Activated naive CD4-positive, alpha-beta T cell (primary cell): ENCODE measurements around the gene CDC27.
"Not testable (repeated sequence)": the region's sequence is repeated elsewhere in the genome, so short reads cannot be mapped to it uniquely, and the experiment has no call there.

Experiments used
- DNase-seq, 4 experiments: peaks; one replicate each; lab custom pipeline; 2025; lab: John Stamatoyannopoulos, UW

Gene CDC27

DNA sequence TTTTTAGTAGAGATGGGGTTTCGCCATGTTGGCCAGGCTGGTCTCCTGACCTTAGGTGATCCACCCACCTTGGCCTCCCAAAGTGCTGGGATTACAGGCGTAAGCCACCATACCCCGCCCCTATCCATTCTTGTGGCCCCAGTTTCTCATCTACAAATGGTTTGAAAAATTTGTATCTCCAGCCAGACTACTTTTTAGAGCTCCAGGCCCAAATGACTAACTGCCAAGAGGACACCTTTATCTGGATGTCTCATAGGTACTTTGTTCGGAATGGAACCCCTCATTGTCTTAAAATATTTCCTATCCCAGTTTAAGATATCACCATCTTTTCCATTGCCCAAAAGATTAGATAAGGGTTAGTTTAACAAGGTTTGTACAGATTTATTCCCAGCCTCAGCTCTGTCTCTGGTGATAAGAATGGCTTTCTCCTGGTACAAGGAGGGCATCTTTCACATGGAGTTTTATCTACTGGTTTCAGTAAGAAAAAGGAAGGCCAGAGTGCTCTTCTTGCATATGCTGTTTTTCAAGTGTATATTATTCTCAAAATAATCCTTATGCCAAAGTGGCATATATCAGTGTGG is 4.9 kb upstream of the CDC27 start:
- no peak for DNase-seq

DNA sequence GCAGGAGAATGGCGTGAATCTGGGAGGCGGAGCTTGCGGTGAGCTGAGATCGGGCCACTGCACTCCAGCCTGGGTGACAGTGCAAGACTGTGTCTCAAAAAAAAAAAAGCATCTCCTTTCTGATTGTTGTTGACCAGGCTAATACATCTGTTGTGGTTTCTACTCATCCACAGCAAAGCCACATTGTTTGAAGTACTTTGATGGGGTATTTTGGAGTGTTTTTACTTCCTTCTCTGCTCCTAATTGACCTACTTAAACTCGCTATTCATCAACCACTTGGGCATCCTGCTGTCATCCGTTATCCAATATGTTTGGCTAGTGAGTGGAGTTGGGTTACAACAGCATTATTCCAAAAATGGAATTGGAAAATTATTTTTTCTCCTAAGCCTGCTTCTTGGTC is 3.5 kb upstream of the CDC27 start:
- no peak for DNase-seq

DNA sequence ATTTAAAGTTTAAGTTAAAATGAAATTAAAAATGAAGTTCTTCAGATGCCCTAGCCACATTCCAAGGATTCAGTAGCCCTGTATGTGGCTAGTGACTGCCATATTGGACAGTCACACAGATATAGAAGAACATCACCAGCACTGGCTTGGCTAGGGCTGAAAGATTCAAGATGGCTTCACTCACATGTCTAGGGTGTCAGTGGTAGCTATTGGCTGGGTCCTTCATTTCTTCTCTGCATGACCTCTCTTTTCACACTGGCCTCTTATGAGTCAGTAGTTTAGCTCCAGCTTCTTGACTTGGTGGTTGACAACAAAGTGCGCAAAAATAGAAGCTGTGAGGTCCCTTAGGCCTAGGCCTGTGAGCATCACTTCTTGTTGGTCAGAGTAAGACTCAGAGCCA is 1.7 kb upstream of the CDC27 start:
- no peak for DNase-seq

DNA sequence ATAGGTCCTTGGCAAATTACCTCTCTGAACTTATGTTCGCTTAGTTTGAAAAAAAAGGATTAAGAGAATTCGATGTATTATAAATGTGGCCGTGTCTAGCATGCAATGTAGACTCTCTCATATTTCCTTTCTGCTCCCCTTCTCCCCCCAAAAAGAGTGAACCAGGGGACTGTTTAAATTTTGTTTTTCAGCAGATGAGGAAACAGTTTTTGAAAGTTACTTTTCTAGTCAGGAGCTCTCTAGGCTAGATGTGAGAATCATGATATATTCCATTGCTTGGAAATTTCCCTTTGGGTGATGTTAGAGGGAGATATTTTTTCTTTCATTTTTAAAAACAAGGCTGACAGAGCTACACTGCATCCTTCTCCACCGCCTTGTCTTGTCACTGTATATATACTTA is 1.1 kb upstream of the CDC27 start:
- DNase-seq = no peak

DNA sequence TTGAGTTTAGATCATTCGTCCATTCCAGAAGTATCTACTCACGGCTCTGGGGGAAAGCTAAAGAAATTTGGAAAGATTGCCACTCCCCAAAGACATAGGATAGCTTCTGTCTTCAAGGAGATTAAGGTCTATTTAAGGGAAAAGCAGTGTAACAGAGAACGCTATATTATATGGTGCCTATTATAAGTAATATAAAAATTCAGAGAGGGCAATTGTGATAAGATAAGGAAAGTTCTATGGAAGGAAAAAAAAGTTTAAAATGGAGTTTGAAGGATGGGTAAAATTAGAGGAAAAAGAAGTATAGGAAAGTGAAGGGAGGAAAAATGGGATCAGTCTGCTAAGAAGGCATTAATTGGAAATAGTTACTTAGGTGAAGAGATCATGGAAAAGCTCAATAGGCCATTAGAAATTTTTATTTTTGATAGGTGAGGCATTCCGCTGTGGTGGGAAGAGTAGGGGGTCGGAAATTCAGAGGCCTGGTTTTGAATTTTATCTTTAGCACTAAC is 690 bp upstream of the CDC27 start:
- DNase-seq = no peak

DNA sequence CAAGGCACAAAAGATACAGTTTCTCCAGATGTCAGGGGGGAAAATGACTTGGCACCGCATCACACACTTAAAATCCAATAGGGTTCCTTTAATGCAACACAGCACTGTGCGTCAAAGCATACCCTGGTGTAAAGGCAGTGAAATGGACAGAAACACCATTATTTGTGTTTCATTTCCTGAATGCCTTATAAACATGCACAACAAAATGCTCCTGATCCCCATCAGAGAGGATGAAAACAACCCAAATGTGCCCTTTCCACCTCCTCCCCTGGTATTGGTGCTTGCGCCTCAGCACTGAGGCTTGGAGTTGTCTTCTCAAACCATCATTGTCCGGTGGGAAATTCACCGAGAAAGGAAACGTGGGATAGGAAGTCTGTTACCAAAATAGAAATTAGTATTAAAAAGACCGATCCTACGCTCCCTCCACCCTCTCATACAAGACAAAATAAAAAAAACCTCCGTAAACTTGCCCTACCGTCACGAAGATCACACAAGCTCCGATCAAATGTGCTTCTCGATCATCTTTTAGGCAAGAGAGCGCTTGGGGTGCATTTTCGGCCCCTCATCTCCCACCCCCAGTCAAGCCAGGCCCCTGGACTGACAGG is 722 bp downstream of the CDC27 start:
- DNase-seq = no peak

DNA sequence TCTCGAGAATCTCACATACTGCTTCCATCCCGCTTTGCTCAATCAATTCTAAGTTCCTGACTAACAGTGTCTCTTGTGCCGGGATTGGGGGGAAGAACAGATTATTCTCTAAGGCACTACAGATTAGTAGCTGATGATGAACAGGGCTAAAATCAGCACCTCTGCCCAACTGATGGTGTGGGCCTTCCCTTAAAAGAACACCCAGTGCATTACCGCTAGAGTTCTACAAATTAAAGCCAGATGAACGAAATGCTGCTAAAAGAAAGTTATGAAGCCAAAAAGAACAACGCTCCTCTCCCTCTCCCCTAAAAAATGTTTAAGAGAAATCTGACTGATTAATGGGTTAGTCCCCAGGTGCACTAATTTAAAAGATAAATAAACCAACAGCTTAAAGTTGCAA is 4.4 kb downstream of the CDC27 start:
- no peak for DNase-seq

DNA sequence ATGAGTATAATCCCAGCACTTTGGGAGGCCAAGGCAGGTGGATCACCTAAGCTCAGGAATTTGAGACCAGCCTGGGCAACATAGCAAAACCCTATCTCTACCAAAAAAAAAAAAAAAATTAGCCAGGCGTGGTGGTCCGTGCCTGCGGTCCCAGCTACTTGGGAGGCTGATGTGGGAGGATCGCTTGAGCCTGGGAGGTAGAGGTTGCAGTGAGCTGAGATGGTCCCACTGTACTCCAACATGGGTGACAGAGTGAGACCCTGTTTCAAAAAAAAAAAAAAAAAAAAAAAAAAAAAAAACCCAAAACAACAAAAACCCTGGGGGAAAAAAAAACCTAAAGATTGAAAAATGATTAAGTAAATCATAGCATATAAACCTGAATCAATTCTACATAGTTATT is 8.1 kb downstream of the CDC27 start:
- DNase-seq = not testable (repeated sequence)

DNA sequence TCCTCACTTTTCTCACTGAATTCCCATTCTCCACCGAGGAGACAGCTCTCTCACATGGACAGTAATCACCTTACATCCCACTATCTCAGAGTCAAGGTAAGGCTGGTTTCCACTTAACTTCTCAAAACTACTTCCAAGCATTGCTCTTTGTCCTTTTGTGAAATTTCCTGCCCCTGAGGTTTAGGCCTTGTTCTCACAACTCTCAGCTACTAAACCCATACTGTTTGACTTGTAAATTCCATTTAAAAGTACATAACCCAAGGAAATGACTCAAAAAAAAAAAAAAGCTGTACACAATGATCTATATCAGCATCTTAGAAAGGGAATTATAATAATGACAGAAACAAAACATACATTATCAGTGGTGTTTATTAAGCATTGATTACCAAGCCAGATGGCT is 8.8 kb downstream of the CDC27 start:
- no peak for DNase-seq

DNA sequence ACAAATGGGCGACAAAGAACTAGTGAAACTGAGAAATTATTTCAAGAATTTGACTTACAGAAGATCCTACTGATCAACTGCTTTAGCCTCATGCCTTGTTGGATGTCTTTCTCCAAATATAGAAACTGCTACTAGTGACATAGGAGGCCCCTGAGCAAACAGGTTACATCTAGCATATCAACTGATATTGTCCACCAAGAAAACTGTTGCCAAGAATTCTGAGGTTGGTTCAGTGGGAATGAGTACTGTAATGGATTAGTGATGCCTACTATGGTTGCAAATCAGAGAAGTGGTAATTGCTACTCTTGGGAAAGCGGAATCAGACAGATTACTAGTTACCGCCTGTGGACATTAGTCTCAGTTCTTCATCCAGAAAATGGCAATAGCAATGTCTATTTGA is 10.0 kb downstream of the CDC27 start:
- no peak for DNase-seq

DNA sequence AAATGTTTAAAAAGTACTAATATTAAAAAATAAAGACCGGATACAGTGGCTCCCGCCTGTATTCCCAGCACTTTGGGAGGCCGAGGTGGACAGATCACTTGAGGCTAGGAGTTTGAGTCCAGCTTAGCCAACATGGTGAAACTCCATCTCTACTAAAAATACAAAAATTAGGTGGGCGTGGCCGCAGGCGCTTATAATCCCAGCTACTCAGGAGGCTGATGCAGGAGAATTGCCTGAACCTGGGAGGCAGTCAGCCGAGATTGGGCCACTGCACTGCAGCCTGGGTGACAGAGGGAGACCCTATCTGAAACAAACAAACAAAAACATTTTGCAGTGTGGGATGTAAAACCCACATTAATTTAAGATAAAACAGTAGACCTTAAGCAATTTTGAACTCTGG is 11.8 kb downstream of the CDC27 start:
- DNase-seq = no peak

DNA sequence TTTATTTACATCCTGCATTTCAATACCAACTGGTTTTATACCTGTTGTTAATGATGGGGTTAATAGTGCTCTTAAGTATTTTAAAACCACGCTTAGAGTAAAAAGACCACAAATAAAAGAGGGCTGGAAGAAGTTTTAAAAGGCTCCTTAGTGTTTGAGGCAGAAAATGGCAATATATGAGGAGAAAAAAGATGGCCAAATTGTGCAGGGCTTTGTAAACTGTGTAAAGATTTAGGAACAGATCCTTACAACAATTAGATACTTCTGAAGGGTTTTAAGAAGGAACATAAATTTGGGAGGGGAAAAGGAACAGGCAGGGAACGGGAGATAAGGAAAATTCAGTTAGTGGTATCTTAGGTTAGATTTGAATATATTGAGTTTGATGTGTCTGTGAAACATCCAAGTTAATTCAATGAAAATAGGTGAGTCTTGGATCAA is 12.7 kb downstream of the CDC27 start:
- no peak for DNase-seq

DNA sequence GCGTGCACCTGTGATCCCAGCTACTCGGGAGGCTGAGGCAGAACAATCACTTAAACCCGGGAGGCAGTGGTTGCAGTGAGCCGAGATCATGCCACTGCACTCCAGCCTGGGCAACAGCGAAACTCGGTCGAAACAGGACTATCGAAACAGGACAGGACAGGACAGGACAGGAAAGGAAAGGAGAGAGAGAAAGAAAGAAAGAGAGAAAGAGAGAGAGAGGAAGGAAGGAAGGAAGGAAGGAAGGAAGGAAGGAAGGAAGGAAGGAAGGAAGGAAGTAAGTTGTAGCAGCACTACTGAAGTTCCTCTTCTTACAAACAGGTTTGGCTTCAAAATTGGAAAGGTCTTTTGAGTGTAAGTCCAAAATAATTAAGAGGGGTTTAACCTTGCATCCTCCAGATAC is 14.3 kb downstream of the CDC27 start:
- DNase-seq = not testable (repeated sequence)

DNA sequence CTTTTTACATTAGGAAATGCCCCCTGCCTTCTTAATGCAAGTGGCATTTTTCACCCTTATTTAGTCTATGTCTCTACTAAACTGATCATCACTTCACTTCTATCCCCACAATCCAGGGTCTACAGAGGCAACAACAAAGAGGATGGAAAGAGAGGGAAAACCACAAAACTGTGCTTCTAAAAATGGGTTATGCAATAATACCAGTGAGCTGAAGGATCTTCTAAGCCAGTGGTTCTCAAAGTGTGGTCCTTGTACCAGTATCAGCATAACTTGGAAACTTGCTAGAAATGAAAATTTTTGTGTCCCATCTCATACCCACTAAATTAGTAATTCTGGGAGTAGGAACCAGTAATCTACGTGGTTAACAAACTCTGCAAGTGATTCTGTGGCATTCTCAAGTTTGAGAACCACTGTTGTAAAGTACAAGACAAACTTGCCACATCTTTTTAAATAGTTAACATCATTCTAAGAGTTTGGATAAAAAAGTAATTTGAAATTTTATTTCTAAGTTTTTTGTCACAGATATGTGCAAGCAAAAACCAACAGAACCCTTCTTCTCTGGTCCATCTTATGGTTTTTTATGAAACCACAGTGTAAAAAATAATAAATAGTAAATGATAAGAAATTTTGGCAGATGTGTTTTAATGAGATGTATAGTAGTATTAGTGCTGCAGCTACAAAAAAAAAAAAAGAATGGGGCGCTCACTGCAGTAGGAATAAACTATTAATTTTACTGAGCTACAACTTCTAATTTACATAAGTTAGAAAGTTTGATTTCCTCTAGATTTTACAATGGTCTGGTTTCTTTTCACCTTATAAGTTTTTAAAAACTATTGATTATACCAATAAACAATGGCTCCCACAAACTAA is 16.2 kb downstream of the CDC27 start:
- no peak for DNase-seq

DNA sequence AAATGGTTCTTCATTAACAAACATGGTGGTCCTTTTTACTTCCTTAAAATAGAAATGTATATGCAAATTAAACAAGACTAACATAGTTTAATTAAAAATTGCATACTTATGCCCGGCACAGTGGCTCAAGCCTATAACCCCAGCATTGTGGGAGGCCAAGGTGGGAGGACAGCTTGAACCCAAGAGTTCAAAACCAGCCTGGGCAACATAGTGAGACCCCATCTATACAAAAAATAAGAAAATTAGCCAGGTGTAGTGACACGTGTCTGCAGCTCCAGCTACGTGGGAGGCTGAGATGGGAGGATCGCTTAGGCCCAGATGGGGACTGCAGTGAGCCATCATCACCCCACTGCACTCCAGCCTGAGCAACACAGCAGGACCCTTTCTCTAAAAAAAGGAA is 18.4 kb downstream of the CDC27 start:
- DNase-seq = no peak

DNA sequence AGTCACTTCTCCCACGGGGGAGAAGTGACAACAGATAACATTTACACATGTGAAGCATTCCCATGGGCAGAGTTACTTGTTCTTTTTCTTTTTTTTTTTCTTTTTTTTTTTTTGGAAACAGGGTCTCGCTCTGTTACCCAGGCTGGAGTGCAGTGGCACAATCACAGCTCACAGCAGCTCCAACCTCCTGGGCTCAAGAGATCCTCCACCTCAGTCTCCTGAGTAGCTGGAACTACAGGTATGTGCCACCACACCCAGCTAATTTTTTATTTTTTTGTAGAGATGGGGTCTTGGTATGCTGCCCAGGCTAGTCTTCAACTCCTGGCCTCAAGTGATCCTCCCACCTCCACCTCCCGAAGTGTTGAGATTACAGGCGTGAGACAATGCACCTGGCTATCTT is 20.2 kb downstream of the CDC27 start:
- DNase-seq = not testable (repeated sequence)

DNA sequence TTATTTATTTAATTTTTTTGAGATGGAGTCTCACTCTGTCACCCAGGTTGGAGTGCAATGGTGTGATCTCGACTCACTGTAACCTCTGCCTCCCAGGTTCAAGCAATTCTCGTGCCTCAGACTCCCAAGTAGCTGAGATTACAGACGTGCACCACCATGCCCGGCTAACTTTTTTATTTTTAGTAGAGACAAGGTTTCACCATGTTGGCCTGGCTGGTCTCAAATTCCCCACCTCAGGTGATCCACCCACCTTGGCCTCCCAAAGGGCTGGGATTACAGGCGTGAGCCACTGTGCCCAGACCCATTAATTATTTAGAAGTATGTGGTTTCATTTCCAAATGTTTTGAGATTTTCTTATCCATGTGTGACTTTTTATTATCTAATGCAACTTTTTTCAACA is 22.2 kb downstream of the CDC27 start:
- DNase-seq = not testable (repeated sequence)

DNA sequence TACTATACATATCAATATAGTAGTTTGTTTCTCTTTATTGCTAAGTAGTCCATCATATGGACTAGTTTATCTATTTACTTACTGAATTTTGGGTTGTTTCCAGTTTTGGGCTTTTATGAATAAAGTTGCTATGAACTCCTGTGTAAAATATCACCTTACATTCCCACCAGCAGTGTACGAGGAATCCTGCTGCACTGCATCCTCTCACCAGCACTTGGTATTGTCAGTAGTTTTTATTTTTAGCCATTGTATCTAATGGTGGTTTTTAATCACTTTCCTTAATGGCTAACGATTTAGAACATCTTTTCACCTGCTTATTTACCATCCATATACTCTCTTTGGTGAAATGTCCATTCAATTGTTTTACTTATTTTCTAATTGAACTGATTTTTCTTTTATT is 24.0 kb downstream of the CDC27 start:
- DNase-seq = no peak

DNA sequence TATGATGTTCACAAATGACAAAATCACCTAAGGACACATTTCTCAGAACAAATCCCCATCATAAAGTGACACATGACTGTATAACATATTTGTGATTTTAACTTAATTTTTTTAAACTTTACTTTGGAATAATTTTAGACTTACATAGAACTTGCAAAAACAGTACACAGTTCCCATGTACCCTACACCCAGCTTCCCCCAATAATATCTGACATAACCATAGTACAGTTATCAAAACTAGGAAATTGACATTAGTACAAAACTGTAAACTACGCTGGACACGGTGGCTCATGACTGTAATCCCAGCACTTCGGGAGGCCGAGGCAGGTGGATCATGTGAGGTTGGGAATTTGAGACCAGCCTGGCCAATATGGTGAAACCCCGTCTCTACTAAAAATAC is 24.8 kb downstream of the CDC27 start:
- no peak for DNase-seq

DNA sequence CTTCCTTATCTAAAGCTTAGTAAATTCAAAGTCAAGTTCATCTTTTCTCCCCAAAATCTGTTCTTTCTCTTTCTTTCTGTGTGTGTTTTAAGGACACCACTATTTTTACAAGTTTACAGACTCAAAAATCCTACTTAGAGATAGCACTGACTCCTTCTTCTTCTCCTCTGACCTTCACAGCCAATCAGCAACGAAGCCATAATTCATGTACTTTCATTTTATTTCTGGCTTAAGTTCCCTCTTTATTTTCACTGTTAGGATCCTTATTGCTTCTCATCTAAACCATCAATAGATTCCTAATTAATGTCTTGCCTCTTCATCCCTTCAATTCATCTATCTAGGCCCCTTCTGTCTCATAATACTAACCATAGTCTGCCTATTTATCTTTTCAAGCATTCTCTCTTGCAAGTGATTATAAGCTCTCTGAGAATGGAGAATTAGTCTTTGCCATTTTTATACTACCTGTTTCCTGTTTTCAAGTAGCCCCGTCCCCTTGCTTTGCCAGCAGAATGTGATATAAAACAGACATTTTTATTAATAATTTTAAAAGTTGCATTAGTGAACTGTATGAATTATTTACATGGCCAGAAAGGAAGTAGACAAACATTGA is 27.0 kb downstream of the CDC27 start:
- DNase-seq = no peak

DNA sequence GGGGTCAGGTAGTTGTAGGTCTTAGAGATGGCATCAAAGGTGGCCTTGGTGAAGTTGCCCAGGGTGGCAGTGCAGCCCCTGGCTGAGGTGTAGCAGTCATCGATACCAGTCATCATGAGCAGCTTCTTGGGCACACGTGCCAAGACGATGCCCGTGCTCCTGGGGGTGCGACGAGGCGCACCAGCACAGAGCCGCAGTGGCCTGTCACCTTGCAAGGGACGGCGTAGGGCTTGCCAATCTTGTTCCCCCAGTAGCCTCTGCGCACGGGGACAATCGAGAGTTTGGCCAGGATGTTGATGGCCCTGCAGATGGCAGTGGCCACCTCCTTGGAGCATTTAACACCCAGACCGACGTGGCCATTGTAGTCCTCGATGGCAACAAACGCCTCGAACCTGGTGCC is 29.8 kb downstream of the CDC27 start:
- no peak for DNase-seq

DNA sequence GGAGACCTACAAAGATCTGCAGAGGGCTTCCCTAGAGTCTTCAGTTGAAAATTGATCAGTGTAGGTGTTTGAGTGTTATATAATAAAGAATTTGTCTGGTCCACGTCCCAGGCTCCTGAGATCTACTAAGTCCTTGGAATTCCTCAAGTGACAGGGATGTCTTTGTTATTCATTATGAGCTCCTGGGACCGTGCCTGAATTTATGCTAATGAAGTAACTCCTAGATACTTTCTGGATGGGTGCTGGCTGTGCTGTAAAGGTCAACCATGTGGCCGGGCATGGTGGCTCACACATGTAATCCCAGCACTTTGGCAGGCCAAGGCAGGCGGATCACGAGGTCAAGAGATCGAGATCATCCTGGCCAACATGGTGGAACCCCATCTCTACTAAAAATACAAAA is 43.7 kb downstream of the CDC27 start:
- no peak for DNase-seq

DNA sequence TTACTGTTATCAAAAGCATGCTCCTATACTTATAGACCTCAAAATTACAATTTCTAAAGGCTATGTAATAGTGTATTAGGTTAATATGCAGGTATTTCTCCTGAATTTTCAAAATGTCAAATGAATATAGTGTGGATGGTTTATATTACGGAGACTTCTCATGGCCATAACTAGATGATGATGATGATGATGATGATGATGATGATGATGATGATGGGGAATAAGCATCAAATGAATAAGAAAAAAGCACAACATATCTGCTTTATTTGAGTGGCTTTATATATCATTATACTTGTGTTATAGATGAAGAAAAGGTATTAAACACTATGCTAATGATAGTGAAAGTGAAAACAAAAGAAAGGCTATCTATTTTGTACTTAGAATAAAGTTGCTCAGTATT is 53.9 kb downstream of the CDC27 start:
- DNase-seq = no peak
